Measurements from ENCODE around the gene TAF11L9. TPM values are rescaled to one million over a fixed set of nuclear protein-coding genes. Genes with fewer than 3 reads are reported as not detected.
"Not testable (repeated sequence)": the region's sequence is repeated elsewhere in the genome, so short reads cannot be mapped to it uniquely, and the experiment has no call there.

TAF11L9 gene
- total and polyA plus RNA-seq, 4 donors = not detected

DNA sequence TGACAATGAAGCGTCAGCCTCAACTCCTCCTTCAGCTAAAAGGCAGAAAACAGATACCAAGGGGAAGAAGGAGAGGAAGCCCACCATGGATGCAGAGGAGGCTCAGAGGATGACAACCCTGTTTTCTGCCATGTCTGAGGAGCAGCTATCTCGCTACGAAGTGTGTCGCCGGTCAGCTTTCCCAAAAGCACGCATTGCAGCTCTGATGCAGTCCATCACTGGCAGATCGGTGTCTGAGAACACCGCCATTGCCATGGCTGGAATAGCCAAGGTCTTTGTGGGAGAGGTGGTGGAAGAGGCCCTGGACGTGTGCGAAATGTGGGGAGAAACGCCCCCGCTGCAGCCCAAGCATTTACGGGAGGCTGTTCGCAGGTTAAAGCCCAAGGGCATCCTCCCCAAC, 10.8 kb upstream of the TAF11L9 start:
- Histone ChIP-seq H3K9me3 (ENCODE audit: control insufficient read depth in 4 of 4, insufficient read depth in 3 of 4, low read length in 3 of 4) (no peaks in the 10 kb centered on the region), H3K4me1 (ENCODE audit: control insufficient read depth in 5 of 5, insufficient read depth in 5 of 5, low read length in 5 of 5) (no peaks in the 10 kb centered on the region), H3K27ac (ENCODE audit: low read depth in 1 of 2, low read length in 1 of 2) (no peak overlapping the region), H3K4me3 (no peak overlapping the region), H3K36me3 (ENCODE audit: control insufficient read depth in 4 of 4, insufficient read depth in 4 of 4, low read length in 4 of 4) (no peaks in the 10 kb centered on the region), H3K9ac (ENCODE audit: insufficient read depth in 1 of 2, low read length in 2 of 2) (no peak overlapping the region), H3K27me3 (ENCODE audit: control insufficient read depth in 3 of 3, insufficient read depth in 3 of 3, low read length in 2 of 3) (no peaks in the 10 kb centered on the region)
- ATAC-seq (ENCODE audit: insufficient read depth, low FRiP score) (no peak), DNase-seq (no peak)
- WGBS, 2 donors = 96 to 97% methylated on average over 14 of the region's 14 CpGs
- TF ChIP-seq, protein P1, sequence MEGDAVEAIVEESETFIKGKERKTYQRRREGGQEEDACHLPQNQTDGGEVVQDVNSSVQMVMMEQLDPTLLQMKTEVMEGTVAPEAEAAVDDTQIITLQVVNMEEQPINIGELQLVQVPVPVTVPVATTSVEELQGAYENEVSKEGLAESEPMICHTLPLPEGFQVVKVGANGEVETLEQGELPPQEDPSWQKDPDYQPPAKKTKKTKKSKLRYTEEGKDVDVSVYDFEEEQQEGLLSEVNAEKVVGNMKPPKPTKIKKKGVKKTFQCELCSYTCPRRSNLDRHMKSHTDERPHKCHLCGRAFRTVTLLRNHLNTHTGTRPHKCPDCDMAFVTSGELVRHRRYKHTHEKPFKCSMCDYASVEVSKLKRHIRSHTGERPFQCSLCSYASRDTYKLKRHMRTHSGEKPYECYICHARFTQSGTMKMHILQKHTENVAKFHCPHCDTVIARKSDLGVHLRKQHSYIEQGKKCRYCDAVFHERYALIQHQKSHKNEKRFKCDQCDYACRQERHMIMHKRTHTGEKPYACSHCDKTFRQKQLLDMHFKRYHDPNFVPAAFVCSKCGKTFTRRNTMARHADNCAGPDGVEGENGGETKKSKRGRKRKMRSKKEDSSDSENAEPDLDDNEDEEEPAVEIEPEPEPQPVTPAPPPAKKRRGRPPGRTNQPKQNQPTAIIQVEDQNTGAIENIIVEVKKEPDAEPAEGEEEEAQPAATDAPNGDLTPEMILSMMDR (IDR thresholded peaks at IDR 0.05; ENCODE audit: control extremely low read depth, extremely low read depth) = no peak

DNA sequence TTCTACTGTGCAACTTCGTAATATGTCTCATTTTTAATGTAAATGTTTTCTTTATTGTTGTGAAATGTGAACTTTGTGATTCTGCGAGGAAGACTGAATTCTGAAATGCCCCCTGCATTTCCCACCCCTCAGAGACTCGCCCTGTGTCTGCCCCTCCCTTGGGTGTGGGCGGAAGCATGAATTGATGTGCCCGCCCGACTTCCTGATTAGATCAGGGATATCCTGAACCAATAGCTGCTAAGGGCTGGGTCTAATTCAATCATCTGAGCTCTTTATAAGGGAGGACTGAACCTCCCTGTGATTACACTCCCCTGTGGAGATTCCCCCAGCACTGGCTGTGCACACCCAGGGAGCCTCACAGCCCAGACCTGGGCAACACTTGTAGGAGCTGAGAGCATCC, 9.7 kb upstream of the TAF11L9 start, which contains the start of gene TAF11L11:
TAF11L11 (plus strand) TSS at position 304 of the 400 bp plus-strand sequence.
- not testable (repeated sequence) for H3K36me3 ChIP-seq (ENCODE audit: control insufficient read depth in 4 of 4, insufficient read depth in 4 of 4, low read length in 4 of 4); H3K27me3 ChIP-seq (ENCODE audit: control insufficient read depth in 3 of 3, insufficient read depth in 3 of 3, low read length in 2 of 3); H3K9ac ChIP-seq (ENCODE audit: insufficient read depth in 1 of 2, low read length in 2 of 2); H3K9me3 ChIP-seq (ENCODE audit: control insufficient read depth in 4 of 4, insufficient read depth in 3 of 4, low read length in 3 of 4); H3K27ac ChIP-seq (ENCODE audit: low read depth in 1 of 2, low read length in 1 of 2); H3K4me3 ChIP-seq; DNase-seq; H3K4me1 ChIP-seq (ENCODE audit: control insufficient read depth in 5 of 5, insufficient read depth in 5 of 5, low read length in 5 of 5); ATAC-seq (ENCODE audit: insufficient read depth, low FRiP score)
- 70 to 73% methylated on average over 6 of the region's 6 CpGs for WGBS, 2 donors

GRCh38 chr5:17597728-17598127, 3.5 kb upstream of the TAF11L9 start, which contains the start of gene TAF11L10:
TAF11L10 (minus strand) TSS chr5:17597828.
- not testable (repeated sequence) for H3K9ac ChIP-seq (ENCODE audit: insufficient read depth in 1 of 2, low read length in 2 of 2); ATAC-seq (ENCODE audit: insufficient read depth, low FRiP score); H3K27me3 ChIP-seq (ENCODE audit: control insufficient read depth in 3 of 3, insufficient read depth in 3 of 3, low read length in 2 of 3); DNase-seq; H3K27ac ChIP-seq (ENCODE audit: low read depth in 1 of 2, low read length in 1 of 2); H3K36me3 ChIP-seq (ENCODE audit: control insufficient read depth in 4 of 4, insufficient read depth in 4 of 4, low read length in 4 of 4); H3K9me3 ChIP-seq (ENCODE audit: control insufficient read depth in 4 of 4, insufficient read depth in 3 of 4, low read length in 3 of 4); H3K4me3 ChIP-seq; H3K4me1 ChIP-seq (ENCODE audit: control insufficient read depth in 5 of 5, insufficient read depth in 5 of 5, low read length in 5 of 5)
- no CpG with 5 or more reads among the region's 15 CpGs for WGBS, 2 donors

GRCh38 chr5:17590860-17591259, 3.3 kb downstream of the TAF11L9 start, which contains the start of gene TAF11L8:
TAF11L8 (minus strand) TSS chr5:17590960.
- not testable (repeated sequence) for DNase-seq; H3K4me3 ChIP-seq; H3K27me3 ChIP-seq (ENCODE audit: control insufficient read depth in 3 of 3, insufficient read depth in 3 of 3, low read length in 2 of 3); H3K9me3 ChIP-seq (ENCODE audit: control insufficient read depth in 4 of 4, insufficient read depth in 3 of 4, low read length in 3 of 4); H3K9ac ChIP-seq (ENCODE audit: insufficient read depth in 1 of 2, low read length in 2 of 2); H3K4me1 ChIP-seq (ENCODE audit: control insufficient read depth in 5 of 5, insufficient read depth in 5 of 5, low read length in 5 of 5); H3K36me3 ChIP-seq (ENCODE audit: control insufficient read depth in 4 of 4, insufficient read depth in 4 of 4, low read length in 4 of 4); H3K27ac ChIP-seq (ENCODE audit: low read depth in 1 of 2, low read length in 1 of 2); ATAC-seq (ENCODE audit: insufficient read depth, low FRiP score)
- WGBS, 2 donors = no CpG with 5 or more reads among the region's 16 CpGs

DNA sequence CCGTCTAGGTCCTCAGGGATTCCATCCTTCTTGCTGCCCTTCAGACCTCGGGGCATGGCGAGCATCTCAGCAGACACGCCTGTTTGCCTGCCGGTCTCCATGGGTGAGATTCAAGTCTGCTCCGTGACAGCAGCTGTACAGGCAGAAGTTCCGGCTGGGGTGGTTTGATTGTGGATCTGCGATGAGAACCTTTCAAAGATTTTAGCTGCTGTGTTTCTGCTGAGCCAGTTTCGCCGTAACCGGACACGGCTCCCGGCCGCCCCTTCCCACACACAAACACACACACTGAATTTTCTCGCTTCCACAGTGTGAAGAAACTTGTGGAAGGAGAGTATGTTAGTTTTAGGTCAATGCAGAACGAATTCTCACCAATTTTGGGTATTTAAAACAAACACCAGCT, 8.5 kb downstream of the TAF11L9 start, which contains the start of gene TAF11L7:
TAF11L7 (minus strand) TSS at position 101 of the 400 bp plus-strand sequence.
- WGBS, 2 donors = no CpG with 5 or more reads among the region's 16 CpGs
- not testable (repeated sequence) for H3K4me3 ChIP-seq; ATAC-seq (ENCODE audit: insufficient read depth, low FRiP score)

More for the DNA sequence above, 8.5 kb downstream of the TAF11L9 start, which contains the start of gene TAF11L7:
- not testable (repeated sequence) for H3K36me3 ChIP-seq (ENCODE audit: control insufficient read depth in 4 of 4, insufficient read depth in 4 of 4, low read length in 4 of 4); H3K4me1 ChIP-seq (ENCODE audit: control insufficient read depth in 5 of 5, insufficient read depth in 5 of 5, low read length in 5 of 5); H3K9me3 ChIP-seq (ENCODE audit: control insufficient read depth in 4 of 4, insufficient read depth in 3 of 4, low read length in 3 of 4); H3K27me3 ChIP-seq (ENCODE audit: control insufficient read depth in 3 of 3, insufficient read depth in 3 of 3, low read length in 2 of 3); H3K9ac ChIP-seq (ENCODE audit: insufficient read depth in 1 of 2, low read length in 2 of 2); H3K27ac ChIP-seq (ENCODE audit: low read depth in 1 of 2, low read length in 1 of 2); DNase-seq

Small RNA genes lying within 50 kb of the gene (small RNA-seq; reads per million reads assigned to genes)
- gene AC233724.3 (ENCODE audit: low replicate concordance) (not detected), gene AC233724.4 (ENCODE audit: low replicate concordance) (not detected), gene AC233724.6 (ENCODE audit: low replicate concordance) (not detected), gene AC233724.7 (ENCODE audit: low replicate concordance) (not detected)

Other genes with a start within 250 kb of the TAF11L9 start
- gene TAF11L2, start 96.2 kb downstream of the TAF11L9 start, total RNA-seq = not detected
- gene TAF11L2, start 96.2 kb downstream of the TAF11L9 start, polyA plus RNA-seq = under 1 TPM in 1 of 2 donors, not detected in 1; 0.29 TPM
- not detected for gene TAF11L3, start 76.0 kb downstream of the TAF11L9 start, total RNA-seq
- gene TAF11L3, start 76.0 kb downstream of the TAF11L9 start, polyA plus RNA-seq = not detected
- gene TAF11L4, start 72.6 kb downstream of the TAF11L9 start, total RNA-seq = not detected
- not detected for gene TAF11L4, start 72.6 kb downstream of the TAF11L9 start, polyA plus RNA-seq
- gene TAF11L5, start 69.2 kb downstream of the TAF11L9 start, total RNA-seq = not detected
- gene TAF11L5, start 69.2 kb downstream of the TAF11L9 start, polyA plus RNA-seq = not detected
- gene TAF11L6, start 65.7 kb downstream of the TAF11L9 start, total RNA-seq = not detected
- not detected for gene TAF11L6, start 65.7 kb downstream of the TAF11L9 start, polyA plus RNA-seq
- not detected for gene TAF11L7, start 8.6 kb downstream of the TAF11L9 start, total RNA-seq
- not detected for gene TAF11L7, start 8.6 kb downstream of the TAF11L9 start, polyA plus RNA-seq
- not detected for gene TAF11L8, start 3.4 kb downstream of the TAF11L9 start, total RNA-seq
- not detected for gene TAF11L8, start 3.4 kb downstream of the TAF11L9 start, polyA plus RNA-seq
- gene TAF11L10, start 3.4 kb upstream of the TAF11L9 start, total RNA-seq = not detected
- gene TAF11L10, start 3.4 kb upstream of the TAF11L9 start, polyA plus RNA-seq = not detected
- not detected for gene TAF11L11, start 9.8 kb upstream of the TAF11L9 start, total RNA-seq
- gene TAF11L11, start 9.8 kb upstream of the TAF11L9 start, polyA plus RNA-seq = not detected
- not detected for gene TAF11L12, start 16.0 kb upstream of the TAF11L9 start, total RNA-seq
- not detected for gene TAF11L12, start 16.0 kb upstream of the TAF11L9 start, polyA plus RNA-seq
- not detected for gene TAF11L13, start 37.7 kb upstream of the TAF11L9 start, total RNA-seq
- not detected for gene TAF11L13, start 37.7 kb upstream of the TAF11L9 start, polyA plus RNA-seq
- not detected for gene TAF11L14, start 40.1 kb upstream of the TAF11L9 start, total RNA-seq
- not detected for gene TAF11L14, start 40.1 kb upstream of the TAF11L9 start, polyA plus RNA-seq

Data from lung (tissue), 13 donors.